ENCODE measurements around the gene TTC8.

- no peak for TF ChIP-seq EZH2 (optimal IDR thresholded peaks at IDR 0.05; ENCODE audit: low read depth, low read length)
- no peak for TF ChIP-seq CTCF (IDR thresholded peaks at IDR 0.05; ENCODE audit: low read length)
- no peak for TF ChIP-seq EZH2phosphoT487 (IDR thresholded peaks at IDR 0.05; ENCODE audit: low read length)
Observed at GRCh38 chr14:88792473-88793258, 31.8 kb upstream of the TTC8 start, which contains the start of gene EML5.

Measured in MM.1S (cell line).